Eye (tissue), 1 donor: ENCODE results near the gene CSKMT.
"Not testable (repeated sequence)": the region's sequence is repeated elsewhere in the genome, so short reads cannot be mapped to it uniquely, and the experiment has no call there.

ENCODE experiments used
- DNase-seq: peaks from one replicate; pipeline ENCODE4 v3.0.0-alpha.2; 2015

CSKMT gene, protein sequence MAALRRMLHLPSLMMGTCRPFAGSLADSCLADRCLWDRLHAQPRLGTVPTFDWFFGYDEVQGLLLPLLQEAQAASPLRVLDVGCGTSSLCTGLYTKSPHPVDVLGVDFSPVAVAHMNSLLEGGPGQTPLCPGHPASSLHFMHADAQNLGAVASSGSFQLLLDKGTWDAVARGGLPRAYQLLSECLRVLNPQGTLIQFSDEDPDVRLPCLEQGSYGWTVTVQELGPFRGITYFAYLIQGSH

DNA sequence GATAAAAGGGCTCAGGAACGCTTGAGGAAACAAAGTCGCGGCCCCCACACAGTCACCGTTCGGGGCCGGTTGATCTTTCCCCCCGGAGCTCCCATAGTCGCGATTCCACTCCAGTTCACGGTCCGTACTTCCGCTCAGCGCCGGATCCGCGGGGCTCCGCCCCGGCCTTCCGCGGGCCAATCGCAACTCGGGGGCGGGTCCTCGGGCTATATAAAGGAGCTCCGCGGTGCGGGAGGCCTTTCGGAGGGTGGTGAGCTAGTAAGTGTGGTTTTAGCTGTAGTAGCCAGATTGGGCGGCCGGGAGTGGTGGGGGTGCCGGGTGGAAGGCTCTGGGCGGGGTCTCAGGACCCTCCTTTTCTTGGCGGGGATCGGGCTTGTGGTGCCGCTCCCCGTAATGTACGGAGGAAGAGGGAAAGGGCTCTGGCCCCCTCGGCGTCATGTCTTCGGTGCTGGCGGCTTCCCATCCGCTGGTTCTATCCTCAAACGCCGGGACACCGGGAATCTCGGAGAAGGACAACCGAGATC, at the start of gene CSKMT, which contains the start of gene C11orf98:
TSS of gene CSKMT (plus strand) at position 238 of the 524 bp plus-strand sequence. CDS start 568 bp downstream, outside the sequence.
TSS of gene C11orf98 (minus strand) at position 136 of the 524 bp plus-strand sequence. CDS start at position 95, 41 bp downstream.
- peak; percentile 98 for DNase-seq

DNA sequence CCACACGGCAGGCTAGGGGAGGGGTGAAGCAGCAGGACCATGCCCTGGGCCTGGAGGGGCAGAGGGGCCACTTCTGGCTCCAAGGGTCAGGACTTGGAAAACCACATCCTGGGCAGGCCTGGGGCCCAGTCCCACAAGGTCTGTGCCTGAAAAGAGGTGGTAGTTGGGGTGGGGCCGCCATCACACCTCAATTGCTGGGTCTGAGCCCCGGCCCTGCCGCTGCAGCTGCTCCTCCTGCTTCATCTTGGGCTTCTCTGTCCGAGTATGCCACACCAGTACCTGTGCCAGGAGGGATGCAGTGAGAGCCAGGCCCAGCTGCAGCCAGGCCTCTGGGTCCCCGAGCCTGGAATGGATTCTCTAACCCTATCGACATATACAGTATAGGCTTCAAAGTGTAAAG, 49.6 kb upstream of the CSKMT start:
- no peak for DNase-seq

DNA sequence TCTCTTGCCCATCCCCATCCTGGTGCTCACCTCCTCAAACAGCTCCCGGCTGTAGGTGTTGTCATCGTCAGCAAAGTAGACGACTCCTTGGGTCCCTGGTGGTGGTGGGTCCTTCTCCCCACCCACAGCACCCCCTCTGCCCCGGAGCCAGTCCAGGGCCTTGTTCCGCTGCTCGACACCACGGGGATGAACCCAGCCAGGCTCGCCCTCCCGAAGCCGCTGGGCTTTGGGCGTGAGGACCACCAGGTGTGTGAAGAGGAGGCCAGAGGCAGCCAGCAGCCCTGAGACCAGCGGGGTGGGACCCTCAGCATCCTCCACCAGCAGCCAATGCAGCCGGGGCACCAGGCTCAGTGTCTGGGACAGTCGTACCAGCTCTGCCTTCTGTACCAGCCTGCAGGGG, 48.2 kb upstream of the CSKMT start:
- DNase-seq: not testable (repeated sequence)

DNA sequence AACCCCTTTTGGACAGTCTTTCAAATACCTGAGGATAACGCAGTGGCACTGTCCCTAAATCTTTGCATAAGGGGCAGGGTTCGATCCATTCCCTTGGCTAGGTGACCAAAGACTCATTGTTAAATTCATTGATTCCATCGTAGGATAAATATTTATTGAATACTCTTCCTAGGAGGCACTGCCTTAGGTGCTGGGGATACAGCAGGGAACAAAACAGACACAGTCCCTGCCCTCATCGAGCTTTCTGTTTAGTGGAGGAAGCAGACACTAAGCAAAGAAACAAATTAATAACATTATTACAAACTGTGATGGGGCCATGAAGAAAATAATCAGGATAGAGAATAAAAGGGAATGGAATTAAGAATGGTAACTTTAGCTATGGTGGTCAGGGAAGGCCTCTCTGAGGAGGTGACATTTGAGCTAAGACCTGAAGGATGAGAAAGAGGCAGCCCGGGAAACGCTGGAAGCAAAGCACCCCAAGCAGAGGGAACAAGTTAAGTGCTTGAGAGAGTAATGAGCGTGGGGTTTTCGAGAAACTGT, 44.0 kb upstream of the CSKMT start:
- DNase-seq: peak; percentile 4

DNA sequence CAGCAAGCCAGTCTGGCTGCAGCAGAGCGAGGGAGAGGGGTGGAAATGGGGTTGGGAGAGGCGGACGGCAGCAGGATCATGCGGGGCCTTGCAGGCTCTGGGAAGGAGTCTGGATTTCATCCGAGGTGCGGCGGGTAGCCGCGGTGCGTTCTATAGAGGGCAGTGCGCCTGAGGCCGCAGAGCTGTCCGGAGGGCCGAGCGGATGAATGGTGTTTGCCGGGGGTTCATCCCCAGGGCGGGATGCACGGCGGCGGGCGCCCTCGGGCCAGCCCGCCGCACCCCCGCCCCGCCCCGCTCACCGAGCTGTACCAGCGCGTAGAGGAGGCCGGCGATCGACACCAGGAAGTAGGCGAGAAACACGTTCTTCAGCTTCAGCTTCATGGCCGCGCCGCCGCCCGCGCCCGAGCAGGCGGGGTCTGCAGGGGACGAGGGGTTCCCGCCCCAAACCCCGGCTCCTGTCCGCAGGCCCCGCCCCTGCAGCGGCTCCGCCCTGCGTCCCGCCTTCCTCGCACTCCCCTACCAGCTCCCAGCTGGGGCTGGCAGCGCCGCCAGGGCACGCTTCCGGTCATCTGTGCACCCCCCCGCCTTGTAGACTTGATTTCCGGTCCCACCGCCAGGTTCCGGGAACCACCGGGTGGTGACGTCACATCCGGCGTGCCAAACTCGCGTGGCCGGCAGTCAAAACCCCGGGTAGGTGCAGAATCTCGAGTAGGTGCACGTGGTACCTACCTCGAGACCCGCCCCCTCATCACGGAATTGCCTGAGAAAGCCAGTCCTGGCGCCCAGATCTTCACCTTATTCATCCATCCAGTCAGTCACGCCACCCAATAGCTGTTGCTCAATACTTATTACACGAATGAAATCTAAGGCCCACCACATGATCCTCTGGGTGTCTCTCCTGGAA, 43.3 kb upstream of the CSKMT start, which contains the start of gene B3GAT3:
TSS of gene B3GAT3 (minus strand) at position 420 of the 904 bp plus-strand sequence. CDS start at position 381, 39 bp downstream.
- peak; percentile 98 for DNase-seq

DNA sequence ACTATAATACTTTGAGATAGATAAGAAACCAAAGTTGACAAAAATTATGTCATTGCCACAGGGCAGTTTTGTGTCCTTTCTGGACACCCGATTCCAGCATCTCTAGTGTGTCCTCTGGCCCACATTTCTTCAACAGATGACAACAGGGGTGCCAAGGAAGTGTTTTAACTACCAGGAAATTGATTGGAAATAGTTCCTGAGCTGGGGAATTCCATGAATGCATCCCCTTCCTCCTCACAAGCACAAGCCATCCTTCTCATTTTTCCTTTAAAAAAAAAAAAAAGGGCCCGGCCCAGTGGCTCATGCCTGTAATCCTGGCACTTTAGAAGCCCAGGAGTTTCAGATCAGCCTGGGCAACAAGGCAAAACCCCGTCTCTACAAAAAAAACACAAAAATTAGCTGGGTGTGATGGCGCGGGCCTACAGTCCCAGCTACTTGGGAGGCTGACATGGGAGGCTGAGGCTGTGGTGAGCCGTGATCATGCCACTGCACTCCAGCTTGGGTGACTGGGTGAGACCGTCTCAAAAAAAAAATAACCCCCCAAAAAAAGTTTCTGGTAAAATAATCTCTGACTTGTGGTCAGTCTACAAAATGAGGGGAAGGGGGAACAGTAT, 42.5 kb upstream of the CSKMT start:
- DNase-seq: no peak

DNA sequence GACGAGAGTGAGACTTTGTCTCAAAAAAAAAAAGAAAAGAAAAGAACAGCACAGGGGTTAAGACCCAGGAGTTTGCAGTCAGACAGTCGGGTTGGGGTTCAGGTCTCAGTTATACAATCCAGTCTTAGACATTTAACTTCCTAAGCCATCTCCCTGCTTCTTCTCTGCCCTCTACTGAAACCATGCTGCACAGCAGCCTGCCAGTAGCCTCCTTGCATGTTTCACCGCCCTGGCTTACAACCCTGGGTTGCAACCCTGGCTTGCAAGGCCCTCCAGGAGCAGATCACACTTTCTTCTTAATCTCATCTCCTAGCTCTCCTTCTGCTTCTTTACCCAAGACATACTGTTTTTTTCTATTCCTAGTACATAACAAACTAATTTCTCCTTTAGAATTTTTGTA, 37.4 kb upstream of the CSKMT start:
- DNase-seq: no peak

DNA sequence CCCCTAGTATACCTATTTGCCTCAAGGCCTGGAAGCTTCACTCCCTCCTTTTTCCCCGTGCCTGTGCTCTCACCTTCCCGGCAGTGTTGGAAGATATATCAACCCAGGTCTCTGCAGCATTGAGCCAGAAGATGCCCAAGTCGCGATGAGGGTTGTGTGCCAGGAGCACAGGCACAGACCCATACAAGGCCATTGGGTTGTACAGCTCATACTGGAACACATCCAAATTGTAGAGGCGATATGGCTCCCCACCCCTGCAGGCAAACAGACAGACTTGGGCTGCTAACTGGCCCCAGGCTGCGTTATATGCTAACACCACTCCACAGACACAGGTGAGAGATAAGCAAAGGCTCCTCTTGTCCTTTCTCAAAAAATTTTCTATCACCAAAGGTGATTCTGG, 32.6 kb upstream of the CSKMT start:
- DNase-seq: no peak

DNA sequence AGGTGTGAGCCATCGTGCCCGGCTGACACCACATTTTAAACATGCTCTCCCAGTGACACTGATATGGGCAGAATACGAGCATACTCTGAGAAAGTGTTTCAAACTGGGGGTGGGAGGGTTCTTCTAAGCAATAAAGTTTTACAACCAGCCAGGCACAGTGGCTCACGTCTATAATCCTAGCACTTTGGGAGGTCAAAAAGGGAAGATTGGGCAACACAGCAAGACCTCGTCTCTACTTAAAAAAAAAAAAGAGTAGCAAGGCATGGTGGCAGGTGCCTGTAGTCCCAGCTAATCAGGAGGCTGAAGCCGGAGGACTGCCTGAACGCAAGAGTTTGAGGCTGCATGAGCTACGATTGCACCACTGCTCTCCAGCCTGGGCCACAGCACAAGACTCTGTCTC, 20.9 kb upstream of the CSKMT start:
- DNase-seq: no peak

DNA sequence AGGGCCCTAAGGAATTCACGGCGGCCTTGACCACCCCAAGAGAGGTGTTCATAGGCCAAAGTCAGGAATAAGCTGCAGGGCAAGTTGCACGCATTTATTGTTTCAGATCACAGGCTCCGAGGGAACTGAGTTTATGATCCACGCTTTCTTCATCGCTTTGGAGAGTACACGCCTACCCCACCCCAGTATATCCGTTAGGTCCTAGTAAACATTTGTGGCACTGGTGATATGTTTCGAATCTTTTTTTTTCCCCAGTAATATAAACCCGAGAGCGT, 19.5 kb upstream of the CSKMT start:
- no peak for DNase-seq

DNA sequence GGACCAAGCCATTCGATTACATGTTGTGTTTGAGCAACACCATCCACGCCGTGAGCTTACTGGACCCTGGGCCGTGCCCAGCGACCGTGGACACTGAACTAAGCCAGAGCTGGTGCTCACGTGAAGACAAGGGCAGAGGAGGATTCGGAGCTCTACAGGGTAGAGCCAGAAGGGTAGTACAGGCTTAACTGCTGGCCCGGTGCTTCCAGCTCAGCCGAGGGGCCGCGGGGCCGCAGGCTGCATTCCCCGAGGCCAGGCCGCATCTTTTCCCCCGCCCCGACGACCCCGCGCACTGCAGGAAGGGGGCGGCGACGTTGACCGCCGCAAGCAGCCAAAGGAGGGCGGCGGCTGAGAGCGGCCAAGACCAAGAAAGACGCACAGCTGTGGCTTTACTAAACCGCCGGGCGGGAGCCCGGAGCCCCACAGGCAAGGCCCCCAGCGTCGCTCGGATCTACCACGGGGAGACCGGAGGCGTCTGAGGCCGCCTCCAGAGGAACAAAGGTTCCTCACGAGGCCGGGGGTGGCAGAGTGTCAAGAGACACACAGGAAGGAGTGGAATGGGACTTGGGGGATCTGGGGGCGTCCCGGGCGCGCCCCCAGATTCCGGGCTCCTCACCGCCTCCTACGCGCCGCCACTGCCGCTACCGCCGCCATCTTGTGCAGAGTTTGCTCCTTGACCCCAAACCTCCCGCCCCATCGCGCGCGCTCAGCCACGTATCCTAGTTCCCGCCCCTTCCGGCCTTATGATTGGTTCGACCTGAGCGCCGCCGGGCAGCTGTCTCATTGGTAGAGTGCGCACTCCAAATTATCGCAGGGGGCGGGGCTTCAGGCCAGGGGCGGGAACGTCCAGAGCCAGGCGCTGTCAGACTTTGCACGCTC, 18.9 kb upstream of the CSKMT start, which contains the start of gene GANAB:
TSS of gene GANAB (minus strand) at position 668 of the 879 bp plus-strand sequence. CDS start at position 654, 14 bp downstream.
- DNase-seq: peak; percentile 99

DNA sequence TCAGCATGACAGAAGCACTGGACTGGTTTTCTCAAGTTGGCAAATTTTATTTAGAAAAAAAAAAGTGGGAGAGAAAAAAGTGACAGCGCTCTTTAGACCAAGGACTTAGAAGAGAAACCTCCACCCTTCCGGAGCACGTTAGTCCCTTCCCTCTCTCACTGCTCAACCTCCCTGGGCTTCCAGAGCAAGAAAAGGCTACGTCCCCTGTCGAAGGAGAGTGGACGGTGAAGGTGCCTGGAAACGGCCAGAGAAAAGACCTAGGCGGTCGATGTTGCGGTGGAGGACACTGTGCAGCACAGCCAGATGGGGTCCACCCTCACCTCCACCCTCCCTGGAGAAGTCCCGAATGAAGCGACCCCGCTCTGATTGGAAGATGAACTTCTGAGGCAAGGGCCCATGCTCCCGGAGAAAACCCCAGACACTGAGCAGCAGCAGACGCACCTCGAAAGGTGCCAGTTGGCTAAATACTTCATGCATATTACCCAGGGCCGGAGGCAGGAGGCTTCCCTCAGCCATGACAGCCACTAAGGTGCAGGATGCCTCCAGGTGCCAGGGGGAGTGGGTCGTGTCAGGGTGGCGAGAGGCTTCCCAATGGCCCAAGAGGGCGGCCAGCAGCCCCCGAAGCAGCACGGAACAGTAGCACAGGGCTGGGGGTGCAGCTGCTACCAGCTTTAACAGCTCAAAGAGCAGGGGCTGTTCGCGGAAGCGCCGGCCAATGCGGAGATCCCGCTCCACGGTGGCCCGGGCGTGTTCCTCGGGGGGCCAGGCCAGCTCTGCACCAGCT, 18.1 kb upstream of the CSKMT start:
- no peak for DNase-seq

DNA sequence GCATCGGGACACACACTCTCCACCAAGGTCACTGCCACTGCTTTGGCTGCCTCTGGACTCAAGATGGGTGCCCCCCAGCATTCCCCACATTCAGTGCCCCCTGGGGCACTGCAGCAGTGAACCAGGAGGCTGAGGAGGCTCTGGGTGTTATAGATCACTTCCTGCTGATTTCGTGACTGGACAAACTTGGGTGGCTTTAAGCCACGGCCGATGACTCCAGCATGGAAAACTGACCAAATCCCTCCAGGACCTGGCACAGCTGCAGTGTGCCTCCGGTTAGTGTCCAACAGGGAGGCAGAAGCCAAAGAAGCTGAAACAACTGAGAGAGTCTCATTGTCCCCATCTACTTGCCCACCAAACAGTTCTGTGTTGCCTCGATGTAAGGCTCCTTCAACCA, 17.5 kb upstream of the CSKMT start:
- DNase-seq: no peak

DNA sequence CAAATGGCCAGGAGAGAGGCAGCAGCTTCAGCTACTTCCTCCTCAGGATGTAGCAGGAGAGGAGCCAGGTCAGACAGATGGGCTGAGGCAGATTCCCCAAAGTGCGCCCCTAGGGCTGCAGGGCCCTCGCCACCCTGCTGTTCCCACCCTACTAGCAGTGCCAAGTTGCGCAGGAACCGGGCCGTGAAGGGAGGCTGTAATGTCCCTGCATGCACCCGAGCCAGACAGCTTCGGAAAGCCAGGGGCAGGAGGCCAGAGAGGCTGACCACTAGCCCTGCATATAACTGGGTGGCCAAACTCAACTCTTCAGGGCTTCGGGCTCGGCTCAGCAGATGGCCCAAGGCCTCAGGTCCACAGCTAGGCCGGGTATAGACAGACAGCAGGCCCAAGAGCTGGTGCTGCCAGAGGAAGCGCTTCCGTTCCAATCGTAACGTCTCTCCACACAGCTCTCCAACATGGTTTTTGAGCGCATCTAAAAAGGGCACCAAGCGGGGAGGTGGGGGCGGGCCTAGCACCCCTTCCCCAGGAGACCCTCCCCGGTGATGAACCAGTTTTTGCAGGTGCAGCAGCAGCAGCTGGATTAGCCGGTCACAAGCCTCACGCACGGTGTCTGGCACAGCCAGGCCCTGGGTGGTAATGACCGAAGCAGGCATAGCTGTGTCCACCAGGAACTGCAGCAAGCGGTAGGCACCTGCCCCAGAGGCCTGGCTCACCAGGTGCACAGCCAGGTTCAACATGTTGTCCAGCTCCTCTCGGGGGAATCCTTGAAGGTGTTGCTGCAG, 16.7 kb upstream of the CSKMT start:
- DNase-seq: no peak

DNA sequence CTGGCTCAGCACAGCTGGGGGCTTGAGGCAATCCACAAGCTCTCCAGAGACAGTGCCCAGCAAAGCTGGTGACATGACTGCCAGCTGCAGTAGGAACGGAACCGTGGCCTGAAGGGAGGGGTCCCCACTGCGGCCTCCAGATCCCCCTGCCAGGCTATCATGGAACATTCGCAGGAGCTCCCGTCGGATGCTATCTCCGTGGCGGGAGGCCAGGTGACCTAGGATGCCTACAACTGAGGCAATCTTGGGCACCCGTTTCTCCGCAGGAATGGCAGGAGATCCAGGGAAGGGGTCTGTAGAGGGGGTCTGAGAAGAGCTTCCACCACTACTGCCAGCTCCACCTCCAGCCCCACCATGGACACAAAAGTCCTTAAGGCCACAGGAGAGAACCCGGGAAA, 16.1 kb upstream of the CSKMT start:
- DNase-seq: no peak

DNA sequence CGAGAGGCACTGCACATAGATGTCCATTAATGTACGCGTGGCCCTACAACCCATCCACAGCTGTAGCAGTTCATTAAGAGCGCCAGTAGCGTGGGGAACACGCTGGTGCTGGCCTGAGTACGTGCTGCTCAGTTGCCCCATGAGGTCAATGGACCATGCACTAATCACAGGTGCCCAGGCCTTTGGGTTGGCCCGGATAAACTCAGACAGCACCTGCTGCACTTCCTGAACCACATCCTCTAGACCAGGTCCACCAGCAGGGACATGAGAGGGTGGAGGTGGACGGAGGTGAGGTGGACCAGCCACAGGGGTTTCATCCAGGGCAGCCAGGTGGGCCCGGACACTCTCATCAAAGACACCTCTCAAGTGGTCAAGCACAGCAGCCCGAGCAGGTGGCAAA, 15.6 kb upstream of the CSKMT start:
- no peak for DNase-seq

DNA sequence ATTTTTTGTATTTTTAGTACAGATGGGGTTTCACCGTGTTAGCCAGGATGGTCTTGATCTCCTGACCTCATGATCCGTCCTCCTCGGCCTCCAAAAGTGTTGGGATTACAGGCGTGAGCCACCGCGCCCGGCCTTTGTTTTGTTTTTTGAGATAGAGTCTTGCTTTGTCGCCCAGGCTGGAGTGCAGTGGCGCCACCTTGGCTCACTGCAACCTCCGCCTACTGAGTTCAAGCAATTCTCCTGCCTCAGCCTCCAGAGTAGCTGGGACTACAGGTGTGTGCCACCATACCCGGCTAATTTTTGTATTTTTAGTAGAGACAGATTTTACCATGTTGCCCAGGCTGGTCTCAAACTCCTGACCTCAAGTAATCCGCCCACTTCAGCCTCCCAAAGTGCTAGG, 14.8 kb upstream of the CSKMT start:
- not testable (repeated sequence) for DNase-seq

DNA sequence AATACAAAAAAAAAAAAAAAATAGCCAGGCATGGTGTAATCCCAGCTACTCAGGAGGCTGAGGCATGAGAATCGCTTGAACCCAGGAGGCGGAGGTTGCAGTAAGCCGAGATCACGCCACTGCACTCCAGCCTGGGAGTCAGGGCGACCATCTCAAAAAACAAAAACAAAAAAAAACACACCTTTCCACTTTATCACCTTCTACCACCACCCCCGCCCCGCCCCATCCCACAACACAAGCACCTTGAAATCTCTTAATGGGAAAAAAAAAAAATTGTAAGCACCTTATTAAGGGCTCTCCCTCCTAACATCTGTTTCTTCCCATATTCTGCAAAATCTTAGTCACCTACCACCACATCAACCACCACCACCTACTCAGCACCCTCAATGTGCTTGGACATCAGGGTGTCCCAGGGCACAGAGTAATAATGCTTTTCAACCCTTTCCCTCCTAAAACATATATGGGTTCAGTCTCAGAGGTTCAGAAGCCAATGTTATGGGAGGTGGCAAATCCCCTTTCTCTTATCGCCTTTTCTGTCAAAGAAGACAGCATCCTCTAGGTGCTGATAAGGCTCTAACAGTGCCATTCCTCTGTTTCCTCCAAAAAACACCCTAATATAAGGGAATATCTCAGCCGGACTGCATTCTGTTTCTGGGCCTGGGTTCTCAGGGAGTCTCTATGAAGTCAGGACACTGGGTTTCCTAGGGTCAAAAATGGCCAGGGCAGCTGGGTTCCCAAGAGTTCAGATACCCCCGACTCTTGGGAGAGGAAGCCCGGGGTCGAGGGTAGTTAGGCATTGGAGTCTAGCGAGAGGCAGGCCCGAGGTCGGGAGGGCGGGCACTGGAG, 12.7 kb upstream of the CSKMT start:
- DNase-seq: no peak

DNA sequence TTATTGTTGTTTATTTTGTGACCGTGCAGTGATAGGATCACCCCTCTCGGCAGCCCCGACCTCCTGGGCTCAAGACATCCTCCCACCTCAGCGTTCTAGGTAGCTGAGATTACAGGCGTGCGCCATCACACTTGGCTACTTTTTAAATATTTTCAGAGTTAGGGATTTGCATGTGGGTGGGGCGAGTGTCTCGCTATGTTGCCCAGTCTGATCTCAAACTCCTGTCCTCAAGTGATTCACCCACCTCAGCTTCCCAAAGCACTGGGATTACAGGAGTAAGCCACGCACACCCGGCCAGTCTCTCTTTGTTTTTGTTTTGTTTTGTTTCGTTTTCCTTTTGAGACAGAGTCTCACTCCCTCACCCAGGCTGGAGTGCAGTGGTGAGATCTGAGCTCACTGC, 10.8 kb upstream of the CSKMT start:
- no peak for DNase-seq
